ENCODE data around the gene CDK4. TPM values are rescaled to one million over a fixed set of nuclear protein-coding genes. Genes with fewer than 3 reads are reported as not detected.
"Not testable (repeated sequence)": the region's sequence is repeated elsewhere in the genome, so short reads cannot be mapped to it uniquely, and the experiment has no call there.

The CDK4 gene
- total and polyA plus RNA-seq, 2 of the 4 experiments (the other 2 are of a cell fraction) = 261 to 297 TPM

- H3K56ac ChIP-seq (ENCODE audit: extremely low read depth, insufficient read depth, low read length); H3K23ac ChIP-seq (ENCODE audit: low read depth, low read length); H3K9me1 ChIP-seq (ENCODE audit: insufficient read depth, low read length); in situ Hi-C loops (cut with MboI; ENCODE audit: low sequenced_read_pairs); ATAC-seq (ENCODE audit: low read depth); H3K9ac ChIP-seq (ENCODE audit: low read depth, low read length); H4K8ac ChIP-seq (ENCODE audit: low read depth in 2 of 2, low read length in 2 of 2); H2BK20ac ChIP-seq (ENCODE audit: low read depth, low read length); H3K4me1 ChIP-seq (ENCODE audit: control insufficient read depth, insufficient read depth, low read length); H3K27ac ChIP-seq (ENCODE audit: insufficient read depth, low read length); H2BK5ac ChIP-seq (ENCODE audit: low read depth, low read length, poor library complexity, severe bottlenecking); H2BK15ac ChIP-seq (ENCODE audit: low read depth, low read length); H2BK120ac ChIP-seq (ENCODE audit: low read depth, low read length); DNase-seq; H2AFZ ChIP-seq (replicated peaks; ENCODE audit: low read length, poor library complexity); H3K79me1 ChIP-seq (ENCODE audit: low read depth in 1 of 2, low read length in 2 of 2); BruUV-seq (replicated peaks); POLR2A ChIA-PET (ENCODE audit: unreplicated experiment); H4K20me1 ChIP-seq (ENCODE audit: insufficient read depth, low read length); H3K27me3 ChIP-seq (ENCODE audit: control insufficient read depth, insufficient read depth, low read length); H2AK5ac ChIP-seq (ENCODE audit: low read depth, low read length); H3K9me3 ChIP-seq (ENCODE audit: control insufficient read depth, insufficient read depth, low read length); H3K4me3 ChIP-seq (ENCODE audit: insufficient read depth, low read depth, low read length); H4K5ac ChIP-seq (ENCODE audit: low read depth, low read length); H3K14ac ChIP-seq (replicated peaks; ENCODE audit: low read depth, low read length); H2AK9ac ChIP-seq (replicated peaks; ENCODE audit: low read depth, low read length, poor library complexity); H3K4ac ChIP-seq (ENCODE audit: low read depth, low read length); H3K4me2 ChIP-seq (ENCODE audit: low read depth, low read length); intact Hi-C loops (cut with micrococcal nuclease); H3K18ac ChIP-seq (ENCODE audit: low read depth, low read length); H4K91ac ChIP-seq (ENCODE audit: insufficient read depth, low read depth, low read length); dilution Hi-C loops (cut with HindIII; ENCODE audit: low sequenced_read_pairs, unreplicated experiment): not testable (repeated sequence)
- H3K36me3 ChIP-seq (ENCODE audit: control insufficient read depth, insufficient read depth, low read length) = peaks cover 34% of the 10 kb centered on the region
- WGBS, 2 experiments (ENCODE audit: extremely low coverage in 2 of 2, insufficient read length in 1 of 2) = 100% methylated on average over 2 of the region's 16 CpGs; no CpG with 5 or more reads in 1 of the 2 experiments
- CTCF ChIA-PET = interaction anchor here (0.6 kb wide), 2 partner anchors 19 to 146 kb away, joined by 3 read pairs; no protein-coding TSS in a partner anchor
These were observed 30.1 kb downstream of the CDK4 start for GRCh38 chr12:57721846-57722608.

Measured in IMR-90 (cell line).